Ramos (cell line): ENCODE results near the gene FAM117B.
"Not testable (repeated sequence)": the region's sequence is repeated elsewhere in the genome, so short reads cannot be mapped to it uniquely, and the experiment has no call there.

Experiments used
- in situ Hi-C: fragments of 300-500 bp; cut with MboI; formaldehyde crosslinking; loops from one replicate; pipeline ENCODE4 v1.14.3; 2022; ENCODE audit warnings: low sequenced_read_pairs; ENCODE audit not compliant: unreplicated experiment

FAM117B gene

GRCh38 chr2:202790676-202791075 lies 155.9 kb downstream of the FAM117B start:
- in situ Hi-C loops, result no loop called here

- in situ Hi-C loops, result no loop called here
These were observed 163.2 kb downstream of the FAM117B start for GRCh38 chr2:202797944-202798343.

GRCh38 chr2:202805911-202806310 lies 171.1 kb downstream of the FAM117B start:
- in situ Hi-C loops, result not testable (repeated sequence)

GRCh38 chr2:202807431-202808138 lies 172.8 kb downstream of the FAM117B start:
- in situ Hi-C loops, result not testable (repeated sequence)

- in situ Hi-C loops, result no loop called here
These were observed 174.0 kb downstream of the FAM117B start for GRCh38 chr2:202808754-202809153.

GRCh38 chr2:202813387-202813786 lies 178.6 kb downstream of the FAM117B start:
- in situ Hi-C loops, result no loop called here

- in situ Hi-C loops, result no loop called here
These were observed 179.5 kb downstream of the FAM117B start for GRCh38 chr2:202814226-202814625.

- in situ Hi-C loops, result no loop called here
These were observed 181.0 kb downstream of the FAM117B start for GRCh38 chr2:202815548-202816360.

GRCh38 chr2:202817771-202818170 lies 183.0 kb downstream of the FAM117B start:
- in situ Hi-C loops, result no loop called here

GRCh38 chr2:202818321-202818720 lies 183.6 kb downstream of the FAM117B start:
- in situ Hi-C loops, result no loop called here
